NCI-H748 (cell line): ENCODE results near the gene CD4.
"Not testable (repeated sequence)": the region's sequence is repeated elsewhere in the genome, so short reads cannot be mapped to it uniquely, and the experiment has no call there.

Experiments used
- DNase-seq: peaks from one replicate; lab custom pipeline; 2025; ENCODE audit not compliant: unreplicated experiment; lab: John Stamatoyannopoulos, UW

Gene CD4

DNA sequence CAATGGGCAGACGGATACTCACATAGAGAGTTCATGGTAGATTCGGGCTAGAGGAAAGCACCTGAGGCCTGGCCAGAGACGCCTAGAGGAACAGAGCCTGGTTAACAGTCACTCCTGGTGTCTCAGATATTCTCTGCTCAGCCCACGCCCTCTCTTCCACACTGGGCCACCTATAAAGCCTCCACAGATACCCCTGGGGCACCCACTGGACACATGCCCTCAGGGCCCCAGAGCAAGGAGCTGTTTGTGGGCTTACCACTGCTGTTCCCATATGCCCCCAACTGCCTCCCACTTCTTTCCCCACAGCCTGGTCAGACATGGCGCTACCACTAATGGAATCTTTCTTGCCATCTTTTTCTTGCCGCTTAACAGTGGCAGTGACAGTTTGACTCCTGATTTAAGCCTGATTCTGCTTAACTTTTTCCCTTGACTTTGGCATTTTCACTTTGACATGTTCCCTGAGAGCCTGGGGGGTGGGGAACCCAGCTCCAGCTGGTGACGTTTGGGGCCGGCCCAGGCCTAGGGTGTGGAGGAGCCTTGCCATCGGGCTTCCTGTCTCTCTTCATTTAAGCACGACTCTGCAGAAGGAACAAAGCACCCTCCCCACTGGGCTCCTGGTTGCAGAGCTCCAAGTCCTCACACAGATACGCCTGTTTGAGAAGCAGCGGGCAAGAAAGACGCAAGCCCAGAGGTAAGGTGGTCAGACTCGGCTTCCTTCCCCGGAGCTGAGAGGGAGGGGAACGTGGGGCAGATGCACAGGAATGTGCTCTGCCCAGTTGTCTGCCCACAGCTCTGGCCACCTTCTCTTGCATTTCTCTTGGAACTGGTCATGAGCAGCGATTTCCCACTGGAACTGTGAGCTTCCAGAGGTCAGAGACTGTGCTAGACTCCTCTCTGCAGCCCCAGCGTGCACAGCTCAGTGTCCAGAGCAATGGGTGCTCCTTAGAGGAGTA is at the start of gene CD4:
Gene CD4 (plus strand): TSS at position 557 of the 953 bp plus-strand sequence. CDS start 10,611 bp downstream, outside the sequence.
- DNase-seq, result no peak

- not testable (repeated sequence) for DNase-seq
These were observed 47.2 kb upstream of the CD4 start for GRCh38 chr12:6742080-6742479.

- DNase-seq, result no peak
These were observed 46.5 kb upstream of the CD4 start for GRCh38 chr12:6742834-6743233.

- DNase-seq, result not testable (repeated sequence)
These were observed 46.0 kb upstream of the CD4 start for GRCh38 chr12:6743300-6743699.

- no peak for DNase-seq
These were observed 43.4 kb upstream of the CD4 start for GRCh38 chr12:6745741-6746525.

- no peak for DNase-seq
These were observed 42.1 kb upstream of the CD4 start for GRCh38 chr12:6747216-6747615.

GRCh38 chr12:6748761-6749160 is 40.6 kb upstream of the CD4 start:
- DNase-seq, result no peak

- DNase-seq, result no peak
These were observed 38.8 kb upstream of the CD4 start for GRCh38 chr12:6750506-6750905.

DNA sequence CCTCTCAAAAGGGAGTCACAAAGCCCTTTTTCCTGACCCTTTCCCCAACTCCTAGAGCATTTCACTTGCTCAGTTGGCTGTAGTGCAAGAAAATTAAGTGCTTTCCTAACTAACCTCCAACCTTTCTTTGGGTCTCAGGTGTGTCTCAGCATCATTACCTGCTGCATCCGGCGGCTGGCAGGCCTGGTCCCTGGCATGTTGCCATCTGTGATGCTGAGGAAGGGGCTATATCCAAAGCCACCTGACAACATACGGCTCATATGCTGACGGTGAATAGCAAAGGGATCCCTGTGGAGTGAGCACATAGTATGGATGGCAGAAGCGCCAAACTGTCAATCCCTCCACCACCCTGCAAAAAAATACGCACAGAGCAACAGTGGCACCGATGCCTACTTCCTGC is 37.6 kb upstream of the CD4 start:
- peak; percentile 23 for DNase-seq

GRCh38 chr12:6752167-6752920 is 37.0 kb upstream of the CD4 start:
- DNase-seq, result peak; percentile 62

- DNase-seq, result peak; percentile 95
These were observed 36.2 kb upstream of the CD4 start, which contains the start of gene MLF2 for GRCh38 chr12:6752921-6753771. TSS of gene MLF2 (minus strand) at chr12:6753141. CDS start at chr12:6752334, 807 bp downstream.

DNA sequence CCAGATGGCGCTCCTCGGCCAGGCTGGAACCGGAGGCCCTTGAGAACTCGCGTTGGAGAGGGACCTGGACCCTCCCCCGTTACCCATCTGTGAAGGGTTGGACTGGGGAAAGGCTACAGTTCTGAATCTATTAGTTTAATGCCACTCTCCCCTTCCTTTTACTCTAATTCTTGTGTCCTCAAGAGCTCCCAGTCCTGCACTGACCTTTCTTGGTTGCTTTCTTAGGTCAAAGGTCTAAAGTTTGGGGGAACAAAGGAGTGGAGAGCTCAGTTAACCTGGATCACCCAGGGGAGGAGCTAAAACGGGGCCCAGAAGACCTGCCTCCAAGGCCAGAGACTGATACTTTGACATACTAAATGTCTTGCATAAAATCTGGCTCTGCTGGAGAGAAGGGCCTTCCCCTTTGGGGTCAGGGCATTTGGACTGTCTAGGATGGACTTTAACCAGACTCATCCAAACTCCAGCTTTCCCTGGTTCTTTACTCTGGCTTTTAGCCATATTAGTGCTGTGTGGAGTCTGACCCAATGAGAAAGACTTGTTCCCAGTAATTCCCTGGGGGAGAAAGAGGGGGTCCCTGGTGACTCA is 35.5 kb upstream of the CD4 start:
- no peak for DNase-seq

- DNase-seq, result no peak
These were observed 34.9 kb upstream of the CD4 start for GRCh38 chr12:6754411-6754810.

DNA sequence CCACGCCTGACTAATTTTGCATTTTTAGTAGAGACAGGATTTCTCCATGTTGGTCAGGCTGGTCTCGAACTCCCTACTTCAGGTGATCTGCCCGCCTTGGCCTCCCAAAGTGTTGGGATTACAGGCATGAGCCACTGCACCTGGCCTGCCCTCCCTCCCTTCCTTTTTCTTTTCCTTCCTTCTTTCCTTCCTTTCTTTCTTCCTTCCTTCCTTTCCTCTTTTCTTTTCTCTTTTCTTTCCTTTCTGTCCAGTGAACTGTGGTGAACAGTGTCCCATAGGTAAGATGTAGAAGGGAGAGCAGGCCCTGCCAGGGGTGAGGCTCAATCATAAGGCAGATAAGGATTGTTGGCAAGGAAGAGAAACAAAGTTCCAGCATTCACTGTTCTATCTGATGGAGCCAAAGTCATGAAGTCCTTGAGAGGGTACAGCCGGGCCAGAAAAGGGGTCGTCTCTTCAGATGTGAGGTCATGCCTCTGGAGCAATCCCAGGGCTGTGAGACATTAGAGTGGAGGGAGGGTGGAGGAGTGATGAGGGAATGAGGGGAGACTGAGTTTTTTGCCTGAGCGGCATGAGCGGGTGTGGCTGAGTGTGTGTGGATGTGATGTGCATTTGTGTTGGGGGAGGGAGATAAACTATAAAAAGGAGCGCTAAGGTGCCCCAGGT is 32.2 kb upstream of the CD4 start:
- no peak for DNase-seq

GRCh38 chr12:6758506-6759095 is 30.7 kb upstream of the CD4 start:
- no peak for DNase-seq

- DNase-seq, result no peak
These were observed 29.6 kb upstream of the CD4 start for GRCh38 chr12:6759741-6760140.

- DNase-seq, result peak; percentile 38
These were observed 25.9 kb upstream of the CD4 start for GRCh38 chr12:6763380-6763779.

DNA sequence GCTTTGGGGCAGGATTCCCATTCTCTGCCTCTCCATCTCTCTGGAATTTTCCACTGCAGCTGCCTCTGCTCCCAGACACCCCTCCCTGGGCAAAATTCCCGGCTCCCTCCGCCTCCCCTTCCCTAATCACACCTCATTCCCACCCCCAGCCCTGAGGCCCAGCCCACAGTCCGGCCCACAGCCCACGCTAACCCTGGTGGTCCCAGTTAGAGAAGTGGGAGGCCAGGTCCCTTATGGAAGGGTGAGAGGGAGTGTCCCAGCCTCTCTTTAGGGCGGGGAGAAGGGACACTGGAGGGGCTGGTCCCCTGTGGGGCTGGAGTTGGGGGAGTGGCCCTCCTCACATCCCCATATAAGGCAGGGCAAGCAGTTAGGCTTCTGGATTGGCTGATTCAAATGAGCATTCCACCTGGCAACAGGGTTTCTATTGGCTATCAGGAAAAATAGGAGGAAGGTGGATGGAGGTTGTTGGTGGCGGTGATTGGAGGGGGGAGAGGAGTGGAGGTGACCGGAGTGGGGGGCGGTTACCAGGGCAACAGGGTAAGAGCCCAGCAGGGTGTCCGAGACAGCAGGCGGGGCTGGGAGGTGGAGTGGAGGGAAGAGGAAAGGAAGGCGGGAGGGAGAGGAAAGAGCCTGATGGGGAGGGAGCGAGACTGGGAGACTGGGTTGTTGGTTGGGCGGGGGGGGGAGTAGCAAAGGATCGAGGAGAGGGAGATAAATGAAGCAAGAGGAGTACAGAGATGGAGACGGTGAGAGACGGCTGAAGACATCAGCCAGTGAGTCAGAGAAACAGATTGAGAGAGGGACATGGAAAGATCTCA is 25.1 kb upstream of the CD4 start:
- peak; percentile 97 for DNase-seq
